GM11168 (cell line): ENCODE results near the gene ZNF784.

Experiments used
- in situ Hi-C: fragments of 300-500 bp; cut with MboI; formaldehyde crosslinking; loops from one replicate; pipeline ENCODE4 v1.12.0; 2022; ENCODE audit warnings: low sequenced_read_pairs; ENCODE audit not compliant: unreplicated experiment

Gene ZNF784

DNA sequence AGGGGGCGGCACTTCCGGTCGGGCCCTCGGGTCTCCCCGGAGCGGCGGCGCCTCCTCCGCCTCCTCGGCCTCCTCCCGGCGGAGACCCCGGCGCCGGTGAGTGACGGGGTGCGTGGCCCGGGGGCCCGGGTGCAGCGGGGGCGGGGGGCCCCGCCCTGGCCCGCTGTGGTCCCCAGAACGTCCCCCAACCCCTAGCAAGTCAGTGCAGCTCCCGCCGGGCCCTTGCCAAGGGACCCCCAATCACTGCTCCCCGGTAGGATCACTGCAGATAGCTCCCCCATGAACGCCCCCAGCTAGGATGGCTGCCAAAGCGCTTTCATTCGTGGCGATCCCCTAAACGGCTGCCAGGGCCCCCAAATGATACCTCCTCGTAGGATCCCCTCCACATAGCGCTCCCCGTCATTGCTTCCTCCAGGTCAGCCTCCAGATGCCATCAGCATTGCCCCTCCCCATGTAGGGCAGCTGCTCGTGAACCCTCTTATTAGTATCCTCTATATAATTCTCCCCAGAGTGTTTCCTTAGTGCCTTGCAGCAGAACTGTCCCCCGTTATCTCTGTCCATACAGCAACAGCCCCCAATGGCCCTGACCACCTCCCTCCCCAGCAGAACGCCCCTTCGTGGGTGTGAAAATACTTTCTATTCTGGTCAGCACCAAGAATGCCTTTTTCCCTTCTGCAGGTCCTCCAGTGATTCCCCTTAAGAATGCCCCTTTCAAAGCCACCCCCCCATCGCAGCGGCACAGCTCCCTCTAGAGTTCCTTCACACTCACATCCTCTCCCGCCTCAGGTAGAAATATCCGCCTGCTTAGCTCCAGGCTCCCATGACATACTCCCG is 18.5 kb downstream of the ZNF784 start, which contains the start of gene ZNF865:
TSS of gene ZNF865 (plus strand) at position 11 of the 834 bp plus-strand sequence. CDS start 7,972 bp downstream, outside the sequence.
- in situ Hi-C loops = no loop called here

DNA sequence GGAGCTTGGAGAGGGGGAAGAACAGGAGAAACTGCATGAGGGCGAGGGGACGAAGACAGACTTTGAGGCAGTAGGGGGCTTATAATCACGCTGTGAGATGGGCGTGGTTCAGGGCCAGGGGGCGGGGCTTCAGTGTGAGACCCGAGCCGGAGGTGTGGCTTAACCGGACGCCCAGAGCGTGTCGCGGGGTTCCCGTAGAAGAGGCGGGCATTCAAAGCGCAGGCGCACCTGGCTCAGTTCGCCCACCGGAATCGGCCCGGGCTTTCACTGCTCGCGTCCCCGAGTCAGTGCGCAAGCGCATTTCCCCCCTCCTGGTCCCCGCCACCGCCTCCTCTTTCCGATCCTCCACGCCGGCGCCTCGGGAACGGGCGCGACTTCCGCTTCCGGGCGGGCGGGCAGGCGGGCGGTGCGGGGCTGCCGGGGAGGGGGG is 19.1 kb downstream of the ZNF784 start:
- in situ Hi-C loops = no loop called here

DNA sequence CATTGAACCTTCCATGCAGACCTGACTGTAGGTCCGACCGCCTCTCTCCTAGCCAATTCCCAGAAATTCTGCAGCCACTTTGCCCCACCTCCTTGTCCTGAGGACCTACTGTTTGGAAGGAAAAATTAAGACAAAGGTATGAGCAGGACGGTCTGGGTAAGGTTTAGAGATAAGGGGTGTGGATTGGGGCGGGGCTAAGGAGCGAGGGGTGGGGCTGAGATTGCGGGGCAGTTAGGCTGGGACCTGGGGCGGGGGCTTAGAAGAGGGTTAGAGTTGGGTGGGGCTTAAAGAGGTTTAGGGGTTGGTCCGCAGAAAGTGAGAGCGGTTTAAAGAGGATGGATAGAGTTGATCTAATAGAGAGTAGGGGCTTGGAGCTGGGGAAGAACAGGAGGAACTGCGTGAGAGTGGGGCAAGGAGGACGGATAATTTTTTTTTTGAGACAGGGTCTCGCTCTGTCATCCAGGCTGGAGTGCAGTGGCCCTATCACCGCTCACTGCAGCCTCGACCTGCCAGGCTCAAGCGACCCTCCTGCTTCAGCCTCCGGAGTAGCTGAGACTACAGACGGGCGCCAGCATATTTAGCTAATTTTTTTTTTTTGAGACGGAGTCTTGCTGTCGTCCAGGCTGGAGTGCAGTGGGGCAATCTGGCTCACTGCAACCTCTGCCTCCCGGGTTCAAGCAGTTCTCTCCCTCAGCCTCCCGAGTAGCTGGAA is 20.6 kb downstream of the ZNF784 start:
- in situ Hi-C loops = no loop called here

DNA sequence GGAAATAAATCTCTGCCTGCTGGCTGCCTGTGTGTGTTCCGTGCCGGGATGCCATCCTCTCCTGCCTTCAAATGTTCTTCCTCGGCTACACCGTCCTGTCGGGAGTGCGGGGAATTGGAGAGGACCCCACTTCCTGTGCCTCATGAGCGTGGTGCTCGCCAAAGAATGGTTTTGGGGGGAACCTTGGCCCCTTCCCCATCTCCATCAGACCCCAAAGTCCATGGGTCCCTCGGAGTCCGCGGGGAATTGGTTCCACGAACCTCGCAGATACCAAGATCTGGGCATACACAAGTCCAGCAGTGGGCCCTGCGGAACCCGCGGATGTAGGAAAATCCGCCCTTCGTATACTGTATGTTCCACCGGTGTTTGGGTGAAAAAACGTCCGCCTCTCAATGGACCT is 21.3 kb downstream of the ZNF784 start:
- in situ Hi-C loops = no loop called here

DNA sequence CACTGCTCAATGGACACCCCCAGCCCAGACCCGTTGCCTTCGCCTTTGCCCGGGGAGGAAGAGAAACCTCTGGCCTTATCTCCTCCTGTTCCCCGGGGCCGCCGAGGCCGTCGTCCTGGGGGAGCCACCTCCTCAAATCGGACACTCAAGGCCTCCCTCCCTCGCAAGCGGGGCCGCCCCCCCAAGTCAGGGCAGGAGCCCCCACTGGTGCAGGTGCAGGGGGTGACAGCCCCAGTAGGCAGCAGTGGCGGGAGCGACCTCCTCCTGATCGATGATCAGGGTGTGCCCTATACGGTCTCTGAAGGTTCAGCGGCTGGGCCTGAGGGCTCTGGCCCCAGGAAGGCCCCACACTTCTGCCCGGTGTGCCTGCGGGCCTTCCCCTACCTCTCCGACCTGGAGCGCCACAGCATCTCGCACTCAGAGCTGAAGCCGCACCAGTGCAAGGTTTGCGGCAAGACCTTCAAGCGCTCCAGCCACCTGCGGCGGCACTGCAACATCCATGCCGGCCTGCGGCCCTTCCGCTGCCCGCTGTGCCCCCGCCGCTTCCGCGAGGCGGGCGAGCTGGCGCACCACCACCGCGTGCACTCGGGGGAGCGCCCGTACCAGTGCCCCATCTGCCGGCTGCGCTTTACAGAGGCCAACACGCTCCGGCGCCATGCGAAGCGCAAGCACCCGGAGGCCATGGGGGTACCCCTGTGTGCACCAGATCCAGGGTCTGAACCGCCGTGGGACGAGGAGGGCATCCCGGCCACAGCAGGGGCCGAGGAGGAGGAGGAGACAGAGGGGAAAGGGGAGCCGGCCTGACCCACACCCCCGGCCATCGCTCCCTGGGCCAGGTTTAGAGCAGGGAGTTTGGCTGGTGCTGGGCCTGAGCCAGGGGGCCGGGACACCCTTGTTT is 22.0 kb downstream of the ZNF784 start:
- in situ Hi-C loops = no loop called here

DNA sequence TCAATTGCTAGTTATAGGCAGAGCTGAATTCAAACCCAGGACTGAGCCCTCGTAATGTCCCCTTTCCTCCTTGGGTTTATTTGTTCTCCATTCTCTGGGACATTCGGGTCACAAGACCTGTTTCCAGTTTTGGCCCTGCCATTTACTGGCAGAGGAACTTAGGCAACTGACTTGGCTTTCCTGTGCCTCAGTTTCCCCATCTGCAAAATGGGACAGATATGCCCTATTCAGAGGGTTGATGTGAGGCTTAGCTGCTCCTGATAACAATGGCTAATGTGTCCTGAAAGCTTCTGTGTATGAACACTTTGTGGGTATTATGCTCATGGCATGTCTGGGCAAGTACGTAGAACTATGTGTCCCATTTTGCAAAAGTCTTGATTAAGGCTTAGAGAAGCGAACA is 23.3 kb downstream of the ZNF784 start:
- in situ Hi-C loops = no loop called here

DNA sequence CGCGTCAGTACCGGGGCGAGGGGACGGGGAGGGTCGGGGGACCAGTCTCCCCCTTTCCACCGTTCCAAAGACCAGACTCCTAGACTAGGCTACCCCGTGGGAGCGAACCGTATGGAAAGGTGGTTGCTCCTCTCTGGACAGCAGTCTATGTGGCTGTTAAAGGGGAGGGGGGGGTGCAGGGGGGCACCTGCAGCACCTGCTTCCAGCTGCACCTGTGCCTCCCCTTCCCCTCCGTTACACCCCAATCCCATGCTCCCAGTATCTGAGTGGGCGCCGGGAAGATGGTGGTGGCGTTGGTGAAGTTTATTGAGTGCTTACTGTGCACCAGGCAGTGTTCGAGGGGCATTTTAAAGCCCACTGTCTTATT is 23.7 kb downstream of the ZNF784 start:
- in situ Hi-C loops = no loop called here

DNA sequence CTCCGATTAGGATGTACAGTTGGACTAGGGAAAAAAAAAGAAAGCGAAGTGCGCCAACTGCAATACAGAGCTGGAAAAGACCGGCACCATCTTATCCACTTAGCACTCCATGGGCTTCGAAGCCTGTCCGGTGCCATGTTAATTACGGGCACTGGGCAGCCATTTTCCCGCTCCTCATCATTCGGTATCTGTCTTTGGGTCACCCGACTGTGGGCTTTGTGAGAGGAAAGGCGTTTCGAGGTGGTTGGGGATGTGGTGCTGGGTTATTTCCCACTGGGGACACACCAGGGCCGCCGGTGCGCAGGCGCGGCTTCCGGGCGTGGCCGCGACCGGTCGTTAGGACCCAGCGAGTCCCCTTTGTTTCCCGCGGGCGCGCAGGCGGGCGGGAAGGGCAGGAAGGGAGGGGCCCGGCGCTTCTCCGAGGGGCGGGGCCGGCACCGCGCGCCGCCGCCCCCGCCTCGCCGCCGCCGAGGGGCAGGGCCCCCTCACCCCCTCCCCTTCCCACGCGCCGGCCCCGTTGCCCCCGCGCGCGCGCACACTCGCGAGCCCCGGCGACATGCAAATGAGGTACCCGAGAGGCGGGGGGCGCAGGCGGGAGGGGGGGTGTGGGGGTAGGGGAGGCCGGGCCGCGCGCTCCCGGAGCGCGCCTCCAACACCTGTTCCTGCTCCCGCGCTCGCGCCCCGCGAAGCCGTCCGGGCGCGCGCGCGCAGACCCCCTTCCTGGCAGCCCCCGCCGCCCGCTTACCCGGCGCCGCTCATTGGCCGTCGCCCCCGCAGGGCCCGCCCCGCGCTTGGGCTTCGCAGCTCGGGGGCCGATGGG is 24.3 kb downstream of the ZNF784 start, which contains the start of gene ZNF524:
TSS of gene ZNF524 (plus strand) at position 447 of the 820 bp plus-strand sequence. CDS start 1,825 bp downstream, outside the sequence.
- in situ Hi-C loops = no loop called here

DNA sequence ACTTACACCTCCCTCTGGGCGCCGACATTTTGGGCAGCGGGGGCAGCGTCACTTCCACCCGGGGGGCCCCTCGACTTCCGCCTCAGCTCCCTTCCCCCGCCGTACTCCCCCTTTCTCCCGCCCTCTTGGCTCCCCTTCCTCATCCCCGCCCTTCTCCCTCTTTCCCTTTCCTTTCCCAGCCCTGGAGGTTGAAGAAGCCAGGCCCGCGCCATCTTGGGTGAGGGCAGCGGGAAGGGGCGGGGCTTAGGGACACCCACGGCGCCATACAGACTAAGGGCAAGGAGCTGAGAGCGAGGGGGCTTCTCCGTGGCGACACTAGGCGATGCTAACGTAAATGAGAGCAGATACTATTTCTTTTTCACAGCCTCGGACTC is 24.9 kb downstream of the ZNF784 start, which contains the start of gene FIZ1:
TSS of gene FIZ1 (minus strand) at position 50 of the 374 bp plus-strand sequence. CDS start 1,652 bp downstream, outside the sequence.
- in situ Hi-C loops = no loop called here

DNA sequence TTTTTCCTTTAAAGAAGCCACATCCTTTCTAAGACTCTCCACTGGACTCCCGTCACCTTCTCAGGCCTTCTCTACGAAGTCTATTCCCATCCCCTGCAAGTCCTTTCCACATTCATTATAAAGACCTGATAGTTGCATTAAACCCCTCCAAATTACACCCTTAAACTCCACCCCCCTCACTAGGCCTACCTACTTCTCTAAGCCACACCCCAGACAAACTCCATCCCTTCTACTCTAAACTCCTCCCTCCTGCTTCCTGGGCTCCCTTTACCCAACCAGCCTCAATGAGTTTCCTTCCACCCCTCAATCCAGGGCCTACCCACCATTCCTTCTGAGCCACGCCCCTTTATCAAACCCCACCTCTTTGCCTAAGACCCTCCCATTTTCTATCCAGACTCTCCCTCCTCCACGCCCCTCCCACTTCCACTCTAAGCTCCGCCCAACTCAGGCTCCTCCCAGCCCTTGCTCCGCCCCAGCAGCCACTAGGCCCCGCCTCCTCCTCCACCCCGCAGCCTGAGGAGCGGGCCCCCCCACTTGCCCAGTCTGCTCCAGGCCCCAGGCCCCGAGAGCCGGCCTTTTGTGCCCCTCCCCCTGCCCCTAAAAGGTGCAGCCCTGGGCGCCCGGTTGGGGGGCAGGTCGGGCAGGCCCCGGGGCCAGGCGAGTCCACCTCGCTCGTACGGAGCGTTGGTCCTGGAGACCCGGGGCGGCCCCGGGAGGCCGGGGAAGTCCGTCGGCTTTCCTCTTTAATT is 25.5 kb downstream of the ZNF784 start:
- in situ Hi-C loops = no loop called here

DNA sequence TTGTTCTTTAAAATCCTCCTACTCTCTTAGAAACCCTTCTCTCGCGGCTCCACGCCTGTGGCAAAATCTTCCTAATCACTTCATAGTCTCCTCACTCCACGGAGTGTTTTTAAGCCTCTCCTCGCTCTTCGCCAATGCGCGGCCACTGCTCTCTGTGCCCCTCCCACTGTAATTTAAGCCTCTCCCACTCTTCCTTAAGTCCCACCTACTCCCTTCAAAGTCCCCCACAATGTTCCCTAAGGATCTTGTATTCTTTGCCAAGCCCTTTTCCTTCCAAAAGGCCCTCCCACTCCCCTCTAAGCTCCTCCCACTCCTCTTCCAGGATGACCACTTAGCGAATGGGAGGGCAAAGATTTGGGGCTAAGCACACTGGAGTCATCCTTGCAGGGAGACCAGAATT is 26.3 kb downstream of the ZNF784 start:
- in situ Hi-C loops = no loop called here

DNA sequence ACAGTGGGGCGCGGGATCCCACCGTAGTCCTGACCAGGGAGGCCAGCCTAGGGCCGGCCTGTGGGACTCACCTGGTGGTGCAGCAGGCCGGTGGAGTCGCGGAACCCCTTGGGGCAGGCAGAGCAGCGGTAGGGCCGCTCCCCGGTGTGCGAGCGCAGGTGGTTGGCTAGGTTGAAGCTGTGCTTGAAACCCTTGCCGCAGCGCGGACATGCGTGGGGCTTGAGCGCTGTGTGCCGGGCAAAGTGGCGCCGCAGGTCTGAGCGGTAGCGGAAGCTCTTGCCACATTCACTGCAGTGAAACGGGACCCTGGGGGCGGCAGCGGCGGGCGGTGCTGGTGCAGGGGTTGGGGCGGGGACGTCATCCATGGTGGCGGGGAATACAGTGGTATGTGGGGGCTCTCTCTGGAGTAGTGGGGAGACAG is 26.9 kb downstream of the ZNF784 start:
- in situ Hi-C loops = no loop called here

DNA sequence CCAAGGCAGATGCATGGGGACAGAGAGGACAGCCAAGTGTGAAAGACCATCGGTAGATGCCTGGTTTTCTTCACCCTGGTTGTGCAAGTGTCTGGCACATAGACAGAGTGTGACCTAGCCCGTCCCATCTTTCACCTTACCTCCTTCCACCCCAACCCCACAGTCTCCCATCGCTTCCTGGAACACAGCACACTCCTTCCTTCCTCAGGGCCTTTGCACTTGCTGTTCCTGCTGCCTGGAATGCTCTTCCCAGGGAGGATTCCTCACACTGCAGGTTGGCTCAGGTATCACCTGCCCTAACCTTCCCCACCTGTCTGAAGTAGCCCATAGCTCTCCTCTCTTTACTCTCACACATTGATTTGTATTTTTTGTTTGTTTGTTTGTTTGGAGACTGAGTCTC is 28.1 kb downstream of the ZNF784 start:
- in situ Hi-C loops = no loop called here

DNA sequence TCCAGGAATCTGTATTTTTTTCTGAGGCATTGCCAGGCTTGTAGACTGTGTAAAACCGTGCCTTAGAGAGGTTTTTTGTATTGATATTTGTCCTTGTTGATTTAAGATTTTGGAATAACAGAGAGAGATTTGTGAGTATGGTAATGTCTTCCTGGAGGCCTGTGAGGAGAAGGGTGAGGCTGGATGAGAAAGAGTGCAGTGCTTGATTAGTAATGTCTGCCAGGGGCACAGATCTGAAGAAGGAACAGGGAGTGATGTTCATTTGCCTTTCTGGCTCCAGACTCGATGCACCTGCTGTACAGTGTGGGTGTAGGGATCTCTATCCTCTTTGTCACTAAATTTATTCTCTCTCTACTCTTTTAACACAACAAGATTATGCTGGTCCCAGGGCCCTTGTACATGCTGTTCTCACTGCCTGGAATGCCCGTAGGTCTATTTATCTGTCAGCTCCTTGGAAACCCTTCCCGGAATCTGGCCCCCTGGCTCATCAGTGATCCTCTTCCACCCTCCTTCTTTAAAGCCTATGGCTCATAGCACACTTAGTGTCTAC is 29.3 kb downstream of the ZNF784 start:
- in situ Hi-C loops = no loop called here

DNA sequence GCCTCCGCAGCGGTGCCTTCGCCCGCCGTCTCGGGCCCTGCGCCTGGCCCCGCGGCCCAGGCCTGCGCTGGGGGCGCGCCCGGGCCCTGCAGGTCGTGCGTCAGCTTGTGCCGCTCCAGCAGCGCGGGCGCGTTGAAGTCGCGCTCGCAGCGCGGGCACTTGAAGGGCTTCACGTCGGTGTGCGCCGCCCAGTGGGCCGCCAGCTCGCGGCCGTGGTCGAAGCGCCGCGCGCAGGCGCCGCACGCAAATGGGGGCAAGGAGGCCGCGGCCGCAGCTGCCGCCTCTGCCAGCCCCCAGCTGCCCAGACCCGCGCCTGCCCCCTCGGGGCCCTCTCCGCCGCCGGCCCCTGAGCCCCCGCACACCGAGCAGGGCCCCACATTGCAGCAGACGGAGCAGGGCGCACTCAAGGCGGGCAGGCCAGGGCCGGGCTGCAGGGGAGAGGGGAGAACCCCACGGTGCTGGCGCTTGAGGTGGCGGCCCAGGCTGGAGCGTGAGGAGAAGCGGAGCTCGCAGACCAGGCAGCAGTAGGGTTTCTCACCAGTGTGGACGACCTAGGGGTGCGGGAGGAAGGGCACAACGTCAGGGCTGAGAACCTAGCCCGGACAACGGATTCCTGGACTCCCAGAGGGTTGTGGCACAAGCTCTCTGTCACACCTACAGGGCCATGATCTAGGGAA is 31.1 kb downstream of the ZNF784 start:
- in situ Hi-C loops = no loop called here

DNA sequence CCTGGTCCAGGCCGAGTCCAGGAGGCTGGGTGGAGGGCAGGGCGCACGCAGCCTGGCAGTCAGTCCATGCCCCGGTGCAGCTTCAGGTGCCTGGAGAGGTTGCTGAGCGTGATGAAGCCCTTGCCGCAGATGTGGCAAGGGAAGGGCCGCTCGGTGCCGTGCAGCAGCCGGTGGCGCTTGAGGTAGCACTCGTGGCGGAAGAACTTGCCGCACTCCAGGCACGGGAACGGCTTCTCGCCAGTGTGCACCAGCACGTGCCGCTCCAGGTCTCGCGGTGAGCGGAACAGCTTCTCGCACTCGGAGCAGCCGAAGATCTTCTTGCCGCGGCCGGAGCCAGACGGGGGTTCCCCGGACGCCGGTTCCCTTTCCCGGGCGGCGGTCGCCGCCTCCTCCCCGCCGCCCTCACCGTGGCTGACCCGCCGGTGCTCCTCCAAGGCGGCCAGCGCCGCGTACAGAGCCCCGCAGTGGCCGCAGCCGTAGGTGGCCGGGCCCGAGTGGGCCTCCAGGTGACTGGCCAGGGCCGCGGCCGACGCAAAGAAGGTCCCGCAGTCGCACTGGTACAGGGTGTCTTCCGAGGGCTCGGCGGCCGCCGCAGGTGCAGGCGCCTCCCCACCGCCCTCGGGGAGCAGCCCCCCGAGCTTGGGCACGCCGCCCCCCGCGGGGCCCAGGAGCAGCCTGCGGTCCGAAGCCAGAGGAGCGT is 31.8 kb downstream of the ZNF784 start:
- in situ Hi-C loops = no loop called here

DNA sequence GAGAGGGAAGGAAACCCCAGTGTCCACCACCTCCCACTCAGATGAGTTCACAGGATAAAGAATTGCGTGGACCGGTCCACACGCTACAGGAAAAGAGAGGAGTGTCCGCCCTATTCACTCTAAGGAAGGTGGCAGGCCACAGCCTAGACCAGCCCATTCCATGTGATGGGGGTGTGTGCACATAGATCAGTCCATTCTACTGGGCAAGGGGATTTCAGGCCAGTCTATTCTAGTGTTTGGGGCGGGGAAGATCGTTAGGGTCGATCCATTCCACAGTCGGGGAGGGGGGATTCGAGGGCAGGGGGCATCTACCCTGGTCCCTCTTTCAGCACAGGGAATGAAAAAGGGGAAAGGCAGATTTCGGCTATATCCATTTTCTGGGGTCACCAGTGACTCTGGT is 32.8 kb downstream of the ZNF784 start:
- in situ Hi-C loops = no loop called here
